GM18867 (cell line): ENCODE measurements around the gene PHF2.

ENCODE experiments used
- ATAC-seq: cut with Tn5 transposase; IDR thresholded peaks from one replicate; pipeline ENCODE4 v1.9.1; 2021; ENCODE audit warnings: mild to moderate bottlenecking, moderate library complexity; ENCODE audit not compliant: unreplicated experiment

PHF2 gene

DNA sequence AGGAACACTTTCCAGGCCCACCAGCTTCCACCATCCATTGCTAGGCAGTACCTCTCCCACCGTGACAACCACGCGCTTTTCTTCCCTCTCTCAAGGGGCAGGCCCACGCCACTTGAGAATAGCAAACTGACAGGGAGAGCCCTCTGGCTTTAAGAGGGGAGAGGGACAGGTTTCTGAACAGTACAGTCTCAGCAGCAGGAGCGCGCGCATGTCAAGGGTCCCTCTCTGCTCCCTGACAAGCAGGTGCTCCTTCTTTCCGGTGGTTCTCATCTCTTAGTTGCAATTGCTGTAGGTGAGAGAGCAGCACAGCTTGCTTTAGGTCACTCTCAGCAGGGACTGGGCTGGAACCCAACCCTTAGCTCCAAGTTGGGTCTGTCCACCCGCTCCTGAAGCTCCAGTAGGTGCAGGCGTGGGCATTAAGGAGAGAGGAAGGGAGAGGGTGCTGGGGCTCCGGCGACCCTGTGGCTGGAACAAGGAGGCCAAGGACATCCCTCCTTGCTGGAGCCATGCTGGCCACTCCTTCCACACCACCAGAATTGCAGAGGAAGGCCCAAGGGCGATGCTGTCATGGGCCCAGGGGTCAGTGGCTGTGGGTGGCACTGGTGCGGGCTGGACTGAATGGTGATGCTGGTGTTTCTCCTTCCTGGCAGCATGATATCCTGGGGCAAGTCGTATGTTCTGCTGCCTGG is 9.0 kb upstream of the PHF2 start:
- ATAC-seq = no peak

- ATAC-seq = no peak
Measured at GRCh38 chr9:93568169-93568568, 8.2 kb upstream of the PHF2 start.

- no peak for ATAC-seq
Measured at GRCh38 chr9:93569621-93570174, 6.7 kb upstream of the PHF2 start.

GRCh38 chr9:93572221-93572620 is 4.2 kb upstream of the PHF2 start:
- ATAC-seq = no peak

GRCh38 chr9:93572636-93573515 is 3.5 kb upstream of the PHF2 start:
- no peak for ATAC-seq

GRCh38 chr9:93573516-93573828 is 2.9 kb upstream of the PHF2 start:
- ATAC-seq = no peak

DNA sequence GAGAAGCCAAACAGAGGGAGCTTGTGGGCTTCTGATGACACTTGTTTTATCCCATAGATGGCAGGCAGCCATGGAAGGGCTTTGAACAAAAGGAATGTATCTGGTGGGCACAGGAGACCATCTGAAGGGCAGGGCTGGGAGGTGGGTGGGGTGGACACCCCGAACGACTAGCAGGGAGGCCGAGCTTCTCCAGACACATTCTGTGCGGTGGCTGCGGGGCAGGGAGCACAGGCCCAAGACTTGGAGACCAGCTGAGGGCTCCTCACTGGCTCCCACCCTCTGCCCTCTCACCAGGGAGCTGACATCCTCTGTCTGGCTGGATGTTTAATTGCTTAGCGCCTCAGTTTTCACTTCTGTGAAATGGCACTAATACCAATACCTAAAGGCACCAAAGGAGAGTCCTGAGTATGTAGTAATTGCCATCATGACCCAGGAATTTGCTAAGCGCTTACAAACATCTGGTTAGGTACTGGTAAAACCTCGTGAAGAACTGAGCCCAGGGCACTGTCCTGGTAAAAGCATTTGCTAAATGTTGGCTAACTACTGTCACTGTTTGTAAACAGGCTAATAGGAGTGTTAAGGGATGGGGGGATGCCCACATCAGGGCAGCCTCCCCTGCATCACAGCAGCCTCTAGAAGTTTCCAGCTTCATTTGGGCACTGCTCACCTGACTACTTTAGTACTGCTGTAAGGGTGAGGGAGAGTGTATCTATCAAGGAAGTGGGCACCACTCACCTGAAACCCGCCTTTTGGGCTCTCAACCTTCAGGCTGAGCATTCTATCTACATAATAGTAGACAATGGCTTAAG is 2.1 kb upstream of the PHF2 start:
- ATAC-seq = no peak

DNA sequence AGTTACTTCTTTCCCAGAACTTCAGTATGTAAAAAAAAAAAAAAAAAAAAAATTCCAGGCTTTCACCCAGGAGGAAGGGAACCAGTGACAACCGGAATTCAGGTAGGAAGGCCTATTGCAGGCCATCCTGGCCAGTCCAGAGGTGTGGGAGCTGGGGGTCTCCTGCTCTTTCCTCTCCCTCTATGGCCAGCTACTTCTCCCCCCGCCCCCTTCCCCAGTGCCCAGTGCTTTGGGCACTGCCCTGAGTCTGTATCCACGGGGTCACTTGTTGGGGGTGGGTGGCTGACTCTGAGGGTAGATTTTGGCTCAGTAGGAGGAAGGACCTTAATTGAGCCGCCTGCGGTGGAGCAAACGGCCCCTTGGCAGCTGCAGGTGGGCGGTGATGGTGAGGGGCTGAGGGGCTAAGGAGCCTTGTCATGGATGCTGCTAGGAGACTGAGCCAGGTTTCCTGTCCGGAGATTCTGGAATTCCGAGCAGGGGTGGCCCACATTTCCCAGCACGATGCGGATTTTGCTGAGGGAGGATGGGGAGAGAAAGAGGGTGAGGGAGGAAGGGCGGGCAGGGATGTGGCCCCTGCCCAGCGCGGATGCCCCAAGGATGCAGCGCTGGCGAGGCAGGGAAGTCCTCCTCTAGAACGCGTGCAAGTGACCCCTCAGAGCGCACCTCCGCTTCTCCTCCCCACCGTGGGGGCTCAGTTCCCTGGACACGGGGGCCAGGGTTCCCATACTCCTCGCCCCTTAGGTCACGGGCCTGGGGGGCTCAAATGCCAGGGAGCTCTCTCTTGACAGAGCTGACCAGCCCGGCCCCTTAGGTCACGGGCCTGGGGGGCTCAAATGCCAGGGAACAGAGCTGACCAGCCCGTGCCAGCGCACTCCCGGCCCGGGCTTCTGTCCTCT is 1.2 kb upstream of the PHF2 start:
- ATAC-seq = no peak

- ATAC-seq = peak; percentile 42
Measured at GRCh38 chr9:93575796-93576257, 557 bp upstream of the PHF2 start.

DNA sequence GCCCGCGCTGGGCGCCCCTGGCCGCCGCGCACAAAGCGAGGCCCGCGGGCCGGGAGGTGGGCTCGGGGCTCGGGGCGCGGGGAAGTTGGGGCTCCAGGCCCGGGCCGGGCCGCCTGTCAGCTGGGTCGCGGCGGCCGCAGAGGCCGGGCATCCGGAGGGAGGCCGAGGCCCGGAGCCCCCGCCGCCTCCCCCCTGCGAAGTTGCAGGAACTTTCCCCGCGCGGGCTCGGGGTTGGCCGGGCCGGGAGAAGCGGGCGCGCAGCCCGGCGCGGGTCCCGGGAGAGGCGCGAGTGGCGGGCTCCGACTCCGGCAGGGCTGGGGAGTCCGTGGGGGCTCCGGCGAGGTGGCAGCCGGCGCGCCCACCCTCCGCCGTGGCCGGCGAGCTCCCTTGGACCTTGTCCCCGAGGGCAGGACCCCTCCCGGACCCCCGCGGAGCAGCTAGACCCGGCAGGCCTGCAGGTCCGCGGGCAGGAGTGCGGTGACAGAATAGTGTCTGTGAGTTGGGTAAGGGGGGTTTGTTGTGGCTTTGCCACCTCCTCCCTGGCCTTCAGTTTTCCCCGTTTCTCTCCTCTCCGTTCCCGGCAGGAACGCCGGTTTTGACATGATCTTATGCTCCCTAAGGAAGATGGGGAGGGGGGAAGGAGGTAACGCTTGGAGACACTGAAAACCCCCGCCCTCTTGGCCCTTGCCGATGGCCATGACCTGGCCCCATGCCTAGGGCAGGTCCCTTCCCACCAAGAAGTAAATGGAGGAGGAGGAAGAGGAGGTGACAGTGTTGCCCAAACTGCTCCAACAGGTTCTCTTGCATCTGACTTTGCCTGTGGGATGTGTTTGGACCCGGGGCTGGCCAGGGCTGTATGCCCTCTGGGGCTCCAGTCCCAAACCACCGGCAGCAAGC is 942 bp downstream of the PHF2 start:
- peak; percentile 24 for ATAC-seq

DNA sequence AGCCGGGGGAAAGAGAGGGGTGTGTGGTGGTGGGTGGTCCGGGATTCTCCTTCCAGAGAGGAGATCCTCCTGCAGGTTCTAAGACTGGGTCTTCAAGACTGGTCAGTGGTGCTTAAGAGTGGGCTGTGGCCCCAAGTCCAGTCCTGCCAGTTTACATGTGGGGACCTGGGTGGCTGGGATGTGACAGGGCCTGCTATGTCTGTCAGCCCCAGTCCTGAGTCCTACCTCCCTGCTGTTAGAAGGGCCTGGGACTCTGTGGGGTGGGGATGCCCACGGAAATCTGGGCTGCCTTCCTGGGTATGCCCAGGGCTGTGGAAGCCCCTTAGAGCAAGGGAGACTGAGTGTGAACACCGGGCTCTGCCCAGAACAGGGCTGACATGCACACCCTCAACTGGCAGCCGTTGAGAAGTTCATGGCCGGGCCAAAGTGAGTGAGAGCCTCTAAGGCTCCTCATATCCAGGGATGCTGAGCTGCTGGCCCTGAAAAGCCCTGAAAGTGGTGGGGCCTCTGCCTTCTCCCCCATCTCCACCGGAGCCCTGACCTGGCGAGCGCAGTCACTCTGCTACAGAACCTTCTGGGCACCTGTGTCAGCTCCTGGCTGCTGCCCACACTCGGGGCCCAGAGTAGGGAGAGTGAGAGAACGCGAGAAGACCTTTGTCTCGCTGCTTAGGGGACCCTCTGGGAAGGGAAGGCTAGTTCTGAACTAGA is 1.7 kb downstream of the PHF2 start:
- ATAC-seq = no peak

GRCh38 chr9:93578844-93579243 is 2.5 kb downstream of the PHF2 start:
- ATAC-seq = no peak

DNA sequence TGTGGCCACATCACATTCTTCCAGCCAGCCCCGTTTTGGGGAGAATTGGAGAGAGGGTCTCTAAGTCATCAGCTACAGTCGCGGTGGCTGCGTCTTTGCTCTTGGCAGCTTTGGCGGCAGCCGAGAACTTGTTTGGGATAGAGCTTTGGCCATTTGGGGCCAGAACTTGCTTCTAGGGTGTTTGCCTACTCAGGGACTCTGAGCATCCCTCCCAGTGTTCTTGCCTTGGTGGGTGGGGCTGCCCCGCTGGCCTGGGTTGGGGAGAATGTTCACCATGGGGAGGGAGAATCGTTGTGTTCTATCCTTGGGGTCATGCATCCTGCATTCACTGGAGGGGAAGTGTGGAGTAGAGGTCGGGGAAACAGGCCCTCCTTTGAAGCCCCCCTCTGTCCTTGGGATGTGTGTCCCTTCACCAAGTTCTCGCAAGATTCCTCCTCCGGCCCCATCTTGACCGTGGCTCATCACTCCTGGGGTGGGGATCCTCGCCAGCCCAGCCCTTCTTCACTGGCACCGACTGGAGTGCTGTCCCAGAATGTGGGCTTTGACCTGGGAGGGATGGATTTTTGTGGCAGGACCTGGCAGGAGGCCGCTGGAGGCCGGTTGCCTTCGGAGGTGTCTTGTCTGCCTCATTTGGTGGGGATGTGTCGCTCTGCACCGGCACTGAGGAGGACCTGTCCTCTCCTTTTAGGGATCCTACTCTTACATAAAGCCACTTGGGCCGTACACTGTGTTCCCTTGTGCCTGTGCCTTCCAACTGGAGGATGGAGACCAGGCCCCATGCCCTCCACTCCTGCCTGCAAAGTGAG is 3.5 kb downstream of the PHF2 start:
- no peak for ATAC-seq

GRCh38 chr9:93580654-93581380 is 4.4 kb downstream of the PHF2 start:
- ATAC-seq = no peak

DNA sequence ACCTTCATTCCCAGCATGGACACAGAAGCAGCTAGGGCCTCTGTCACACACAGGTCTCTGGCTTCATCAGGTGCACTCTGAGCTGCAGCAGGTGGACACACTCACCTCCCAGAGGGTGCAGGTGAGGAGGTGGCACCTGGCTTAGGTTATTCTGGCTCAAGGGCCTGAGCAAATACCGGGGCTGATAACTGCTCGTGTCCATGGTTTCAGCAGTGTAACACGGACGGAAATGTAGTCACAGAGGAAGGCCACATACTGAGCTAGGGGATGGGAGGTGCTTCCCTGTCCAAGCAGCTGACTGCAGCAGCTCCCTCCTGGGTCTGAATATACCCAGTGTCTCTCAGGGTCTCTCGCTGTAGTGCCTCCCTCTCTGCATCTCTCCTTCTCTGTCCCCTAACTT is 5.7 kb downstream of the PHF2 start:
- no peak for ATAC-seq

DNA sequence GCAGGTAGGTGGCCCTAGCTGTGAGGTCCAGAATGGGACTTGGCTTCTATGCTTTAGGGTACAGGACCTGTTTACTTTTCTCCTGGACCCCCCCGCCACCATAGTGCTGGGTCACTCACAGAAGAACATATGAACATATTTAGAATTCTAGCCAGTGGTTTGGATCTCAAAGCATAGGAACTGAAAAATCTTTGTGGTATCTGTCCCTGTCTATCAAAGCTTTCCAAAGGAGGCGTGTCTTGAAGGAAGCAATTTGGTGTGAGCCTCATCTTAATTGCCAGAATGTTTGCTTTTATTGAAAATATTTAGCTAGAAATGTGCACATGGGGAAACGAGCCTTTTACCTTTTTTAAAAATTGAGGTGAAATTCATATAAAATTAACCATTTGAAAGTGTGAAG is 6.2 kb downstream of the PHF2 start:
- no peak for ATAC-seq

DNA sequence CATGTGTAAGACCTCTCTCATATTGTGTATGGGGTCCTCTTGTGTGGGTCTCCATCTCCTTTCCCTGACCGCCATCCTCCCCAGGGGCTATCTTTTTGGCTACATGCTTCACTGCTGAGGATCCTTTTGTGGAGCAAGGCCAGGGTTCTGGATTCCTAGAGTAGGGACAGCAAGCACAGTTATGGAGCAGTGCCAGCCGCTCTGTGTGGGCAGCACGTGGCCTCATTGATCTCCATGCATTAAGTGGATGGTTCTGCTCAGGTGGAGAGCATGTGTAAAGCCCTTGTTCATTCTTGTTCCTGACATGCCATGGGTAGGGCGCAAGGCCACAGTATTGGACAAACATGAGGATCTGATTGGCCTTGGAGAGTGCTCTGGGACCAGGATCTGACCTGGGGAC is 8.9 kb downstream of the PHF2 start:
- no peak for ATAC-seq
